H1 (cell line): ENCODE results near the gene PNMA6A.

Experiments used
- ATF2 ChIP-seq: IDR thresholded peaks from 2 replicates; pipeline ENCODE4 v1.6.1; 2012; ENCODE audit warnings: low read length, inconsistent platforms
- BRCA1 ChIP-seq: IDR thresholded peaks from 2 replicates; pipeline ENCODE4 v1.6.1; 2012; ENCODE audit warnings: low read depth, low read length, improper control_type of control experiment
- CREB1 ChIP-seq: IDR thresholded peaks from 2 replicates; pipeline ENCODE4 v1.6.1; 2012; ENCODE audit warnings: inconsistent platforms
- CTCF ChIP-seq, 3 experiments: IDR thresholded peaks; 1 replicate in 2 of 3; 2 replicates in 1 of 3; pipeline versions ENCODE4 v1.5.1 to v1.6.1; 2011; ENCODE audit warnings: low read length in 3 of 3, mild to moderate bottlenecking in 3 of 3, inconsistent platforms in 2 of 3, low read depth in 1 of 3, moderate library complexity in 1 of 3; ENCODE audit not compliant: insufficient read depth in 1 of 3; ENCODE audit errors: control extremely low read depth in 1 of 3
- EZH2 ChIP-seq: fragments of 200-600 bp; sonication (generic); IDR thresholded peaks from 2 replicates; pipeline ENCODE4 v1.7.1; 2012; ENCODE audit warnings: low read depth, mild to moderate bottlenecking, moderate library complexity, low read length, inconsistent platforms; ENCODE audit not compliant: severe bottlenecking
- JUN ChIP-seq: IDR thresholded peaks from 2 replicates; pipeline ENCODE4 v1.6.1; 2011; ENCODE audit warnings: low read depth, mild to moderate bottlenecking, improper control_type of control experiment, low read length
- POLR2A ChIP-seq, 2 experiments: IDR thresholded peaks; 1 replicate in 1 of 2; 2 replicates in 1 of 2; pipeline ENCODE4 v1.6.1; 2011; ENCODE audit warnings: low read depth in 2 of 2, low read length in 2 of 2, mild to moderate bottlenecking in 2 of 2; ENCODE audit errors: control extremely low read depth in 1 of 2
- TCF12 ChIP-seq: IDR thresholded peaks from 2 replicates; pipeline ENCODE4 v1.6.1; 2011; ENCODE audit warnings: low read depth, mild to moderate bottlenecking, low read length

GRCh38 chrX:153032397-153033118 lies 39.7 kb upstream of the PNMA6A start:
- TF ChIP-seq CTCF (IDR thresholded peaks at IDR 0.05; ENCODE audit: control extremely low read depth in 1 of 3, insufficient read depth in 1 of 3, low read depth in 1 of 3, low read length in 3 of 3), result peak in 2 of 3 experiments; percentile 70 to 77; a peak in 3 of 4 replicates
- TF ChIP-seq JUN, result no peak
- TF ChIP-seq TCF12, result no peak
- TF ChIP-seq BRCA1, result no peak
- TF ChIP-seq EZH2, result no peak
- no peak for TF ChIP-seq POLR2A (IDR thresholded peaks at IDR 0.05; ENCODE audit: control extremely low read depth in 1 of 2, low read depth in 2 of 2, low read length in 2 of 2)
- no peak for TF ChIP-seq ATF2
- 0 out of 2 replicates have a peak, but pooled peaks have one; percentile 4 for TF ChIP-seq CREB1
